ENCODE data around the gene PTCD2. TPM values are rescaled to one million over a fixed set of nuclear protein-coding genes. Genes with fewer than 3 reads are reported as not detected.

Gene PTCD2
- total and polyA plus RNA-seq, 9 of the 15 experiments (the other 6 are each of a cell fraction or from before 2014, with no cell fraction given), result 11.9 to 28.5 (median 18.6) TPM

GRCh38 chr5:72281764-72282499 is 38.2 kb upstream of the PTCD2 start (continued):
- TF ChIP-seq, protein P1, sequence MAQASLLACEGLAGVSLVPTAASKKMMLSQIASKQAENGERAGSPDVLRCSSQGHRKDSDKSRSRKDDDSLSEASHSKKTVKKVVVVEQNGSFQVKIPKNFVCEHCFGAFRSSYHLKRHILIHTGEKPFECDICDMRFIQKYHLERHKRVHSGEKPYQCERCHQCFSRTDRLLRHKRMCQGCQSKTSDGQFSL (CRISPR knock-in tag; IDR thresholded peaks at IDR 0.05), result no peak
- TF ChIP-seq, protein P1 (tag; IDR thresholded peaks at IDR 0.05), result no peak
- 0 out of 2 replicates have a peak, but pooled peaks have one; percentile 65 for TF ChIP-seq SMAD3 (CRISPR knock-in tag; conservative IDR thresholded peaks at IDR 0.05)
- TF ChIP-seq, protein P2, sequence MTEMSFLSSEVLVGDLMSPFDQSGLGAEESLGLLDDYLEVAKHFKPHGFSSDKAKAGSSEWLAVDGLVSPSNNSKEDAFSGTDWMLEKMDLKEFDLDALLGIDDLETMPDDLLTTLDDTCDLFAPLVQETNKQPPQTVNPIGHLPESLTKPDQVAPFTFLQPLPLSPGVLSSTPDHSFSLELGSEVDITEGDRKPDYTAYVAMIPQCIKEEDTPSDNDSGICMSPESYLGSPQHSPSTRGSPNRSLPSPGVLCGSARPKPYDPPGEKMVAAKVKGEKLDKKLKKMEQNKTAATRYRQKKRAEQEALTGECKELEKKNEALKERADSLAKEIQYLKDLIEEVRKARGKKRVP (CRISPR knock-in tag; IDR thresholded peaks at IDR 0.05), result peak; percentile 100
- no peak for TF ChIP-seq TGIF2 (CRISPR knock-in tag; IDR thresholded peaks at IDR 0.05)
- TF ChIP-seq ZNF24 (IDR thresholded peaks at IDR 0.05), result no peak
- no peak for TF ChIP-seq GABPB2 (CRISPR knock-in tag; conservative IDR thresholded peaks at IDR 0.05)
- no peak for TF ChIP-seq PRPF4 (IDR thresholded peaks at IDR 0.05; ENCODE audit: insufficient read depth, low read depth, low read length, poor library complexity, severe bottlenecking)
- TF ChIP-seq, protein P3, sequence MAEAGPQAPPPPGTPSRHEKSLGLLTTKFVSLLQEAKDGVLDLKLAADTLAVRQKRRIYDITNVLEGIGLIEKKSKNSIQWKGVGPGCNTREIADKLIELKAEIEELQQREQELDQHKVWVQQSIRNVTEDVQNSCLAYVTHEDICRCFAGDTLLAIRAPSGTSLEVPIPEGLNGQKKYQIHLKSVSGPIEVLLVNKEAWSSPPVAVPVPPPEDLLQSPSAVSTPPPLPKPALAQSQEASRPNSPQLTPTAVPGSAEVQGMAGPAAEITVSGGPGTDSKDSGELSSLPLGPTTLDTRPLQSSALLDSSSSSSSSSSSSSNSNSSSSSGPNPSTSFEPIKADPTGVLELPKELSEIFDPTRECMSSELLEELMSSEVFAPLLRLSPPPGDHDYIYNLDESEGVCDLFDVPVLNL (CRISPR knock-in tag; IDR thresholded peaks at IDR 0.05; ENCODE audit: low read depth), result no peak
- no peak for TF ChIP-seq NR2C2 (CRISPR knock-in tag; IDR thresholded peaks at IDR 0.05)
- peak; percentile 61; the same call in 1 of the 2 replicates for TF ChIP-seq NR2C2 (tag; IDR thresholded peaks at IDR 0.05)
- no peak for TF ChIP-seq HES1 (IDR thresholded peaks at IDR 0.05; ENCODE audit: low read depth)
- TF ChIP-seq CTBP1 (IDR thresholded peaks at IDR 0.05; ENCODE audit: borderline replicate concordance), result no peak
- TF ChIP-seq KHSRP (IDR thresholded peaks at IDR 0.05), result no peak
- no peak for TF ChIP-seq PPARD (CRISPR knock-in tag; IDR thresholded peaks at IDR 0.05)
- TF ChIP-seq TEAD4 (IDR thresholded peaks at IDR 0.05; ENCODE audit: low read length), result peak; percentile 84
- TF ChIP-seq TEAD4 (CRISPR knock-in tag; IDR thresholded peaks at IDR 0.05; ENCODE audit: borderline replicate concordance), result no peak
- TF ChIP-seq RAD51 (IDR thresholded peaks at IDR 0.05; ENCODE audit: borderline replicate concordance, low read depth), result no peak
- no peak for TF ChIP-seq CBX8 (IDR thresholded peaks at IDR 0.05; ENCODE audit: borderline replicate concordance, extremely low read depth, low read depth, low read length, poor library complexity, severe bottlenecking)
- no peak for TF ChIP-seq MAFK (IDR thresholded peaks at IDR 0.05; ENCODE audit: low read length)
- TF ChIP-seq HMGXB4 (CRISPR knock-in tag; IDR thresholded peaks at IDR 0.05), result no peak
- TF ChIP-seq ZBTB26 (CRISPR knock-in tag; IDR thresholded peaks at IDR 0.05), result no peak
- TF ChIP-seq NFATC3 (IDR thresholded peaks at IDR 0.05), result no peak
